Erythroblast (primary cell): Measurements from ENCODE around the gene EIF4E1B.

Experiments
- DNase-seq, 2 experiments: peaks; one replicate each; lab custom pipeline; 2025; lab: John Stamatoyannopoulos, UW
- GATA1 ChIP-seq: IDR thresholded peaks from 2 replicates; pipeline ENCODE4 v1.6.1; 2011; ENCODE audit warnings: low read depth, mild to moderate bottlenecking, control low read depth, low read length, moderate library complexity
- POLR2A ChIP-seq: IDR thresholded peaks from 2 replicates; pipeline ENCODE4 v1.6.1; 2011; ENCODE audit warnings: mild to moderate bottlenecking, low read length

EIF4E1B gene

DNA sequence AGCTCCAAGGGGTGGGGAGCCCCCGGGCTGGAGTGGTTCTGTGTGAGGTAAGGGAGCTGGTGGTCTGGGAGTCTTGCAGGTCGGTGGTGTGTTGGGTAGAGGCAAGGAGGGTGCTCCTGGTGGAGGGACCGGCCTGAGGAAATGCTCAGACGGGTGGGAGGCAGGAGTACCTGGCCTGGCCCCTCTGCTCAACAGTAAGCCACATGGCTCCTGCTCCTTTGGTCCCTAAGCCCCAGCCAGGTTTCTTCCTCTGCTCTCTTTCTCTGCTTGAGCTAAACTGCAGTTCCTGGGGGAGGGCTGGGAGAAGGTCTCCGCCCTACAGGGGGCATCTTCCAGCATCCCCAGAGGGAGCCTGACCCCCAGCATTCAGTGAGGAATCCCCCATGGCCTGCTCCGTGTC lies 34.0 kb downstream of the EIF4E1B start:
- no peak for DNase-seq
- no peak for TF ChIP-seq POLR2A
- TF ChIP-seq GATA1, result no peak

DNA sequence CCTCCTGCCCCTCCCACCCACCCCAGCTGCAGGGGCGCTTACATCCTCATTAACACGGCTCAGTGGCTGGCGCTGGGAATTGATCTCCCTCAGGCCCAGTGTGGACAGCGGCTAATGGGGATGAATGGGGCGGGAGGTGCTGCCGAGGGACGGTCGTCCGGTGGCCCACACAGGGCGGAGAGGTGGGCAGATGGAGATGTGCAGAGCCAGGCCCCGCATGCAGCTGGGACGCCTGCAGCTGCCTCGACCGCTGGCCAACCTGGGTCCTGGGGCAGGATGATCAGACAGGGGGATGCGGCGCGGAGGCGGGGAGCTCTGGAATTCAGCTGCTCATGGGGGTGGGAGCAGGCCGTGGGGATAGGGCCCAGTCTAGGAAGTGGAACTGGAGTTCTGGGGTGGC lies 34.4 kb downstream of the EIF4E1B start:
- DNase-seq, result no peak
- no peak for TF ChIP-seq GATA1
- TF ChIP-seq POLR2A, result no peak

DNA sequence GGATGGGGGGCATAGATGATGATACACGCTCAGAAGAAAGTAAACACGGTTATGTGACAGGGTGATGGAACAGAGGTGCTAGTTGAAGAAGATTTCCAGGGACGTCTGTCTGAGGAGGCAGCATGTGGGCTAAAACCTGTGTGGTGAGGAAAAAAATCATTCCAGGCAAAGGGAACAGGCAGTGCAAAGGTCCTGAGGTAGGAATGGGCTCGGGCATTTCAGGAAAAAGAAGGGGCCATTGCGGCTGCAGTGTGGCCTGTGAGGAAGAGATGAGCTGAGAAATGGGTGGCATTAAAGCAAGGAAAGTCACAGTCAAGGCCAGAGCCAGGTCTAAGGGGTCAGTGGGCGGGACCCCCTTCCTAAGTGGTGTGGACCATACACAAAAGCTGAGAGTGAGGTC lies 35.0 kb downstream of the EIF4E1B start:
- DNase-seq, result no peak
- TF ChIP-seq POLR2A, result no peak
- TF ChIP-seq GATA1, result no peak

DNA sequence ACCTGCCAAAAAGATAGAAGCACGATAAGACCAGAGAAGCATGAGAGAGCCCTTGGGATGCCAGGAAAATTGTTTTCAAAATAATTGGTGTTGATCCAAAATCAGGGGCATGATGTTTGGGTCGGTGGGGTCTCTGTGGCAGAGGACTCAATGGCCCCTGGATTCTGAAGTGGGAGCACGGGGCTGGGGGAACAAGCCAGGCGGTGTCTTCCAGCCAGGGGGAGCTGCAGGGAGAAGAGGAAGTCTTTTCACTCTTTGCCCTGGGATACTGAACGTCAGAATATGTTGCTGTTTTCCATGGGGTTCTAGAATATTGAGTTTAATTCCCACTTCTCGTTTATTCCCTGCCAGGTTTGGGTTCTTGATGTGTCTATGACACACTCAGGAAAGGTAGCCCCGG lies 37.2 kb downstream of the EIF4E1B start:
- DNase-seq, result no peak
- no peak for TF ChIP-seq POLR2A
- TF ChIP-seq GATA1, result no peak

DNA sequence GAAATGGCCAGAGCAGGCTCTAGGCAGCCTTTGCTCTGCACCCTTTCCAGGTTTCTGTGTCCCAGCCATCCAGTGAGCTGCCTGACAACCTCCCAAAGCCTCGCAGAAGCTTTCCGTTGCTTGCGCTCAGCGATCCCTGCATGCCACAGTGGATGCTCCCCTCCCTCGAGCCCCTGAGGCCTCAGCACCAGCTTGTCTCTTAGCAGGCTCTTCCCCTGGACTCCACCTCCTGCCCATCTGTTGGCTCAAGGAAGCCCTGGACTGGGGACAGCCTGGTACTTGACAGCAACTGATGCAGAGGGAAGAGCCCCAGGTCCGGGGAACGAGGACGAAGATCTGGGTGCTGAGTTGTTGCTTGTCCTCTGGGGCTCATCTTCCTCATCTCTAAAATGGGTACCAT lies 40.0 kb downstream of the EIF4E1B start:
- no peak for TF ChIP-seq GATA1
- TF ChIP-seq POLR2A, result no peak

DNA sequence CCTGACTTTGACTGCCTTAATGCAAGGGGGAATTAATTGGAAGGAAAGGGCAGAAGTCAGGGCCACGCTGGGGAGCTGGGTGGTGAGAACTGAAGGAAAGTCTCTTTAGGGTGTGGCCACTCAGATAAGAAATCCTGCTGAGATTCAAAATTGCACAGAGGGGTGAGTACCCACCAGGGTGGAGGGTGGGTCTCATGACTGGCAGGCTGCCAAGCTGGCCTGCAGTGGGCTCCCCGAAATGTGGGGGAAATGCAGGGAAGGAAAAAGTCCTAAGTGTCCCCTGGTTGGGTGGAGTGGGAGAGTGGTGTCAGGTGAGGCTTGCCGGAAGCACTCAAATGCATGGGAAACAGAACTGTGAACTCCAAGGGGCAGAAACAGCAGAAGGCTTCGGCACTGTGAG lies 40.9 kb downstream of the EIF4E1B start:
- no peak for DNase-seq
- no peak for TF ChIP-seq GATA1
- no peak for TF ChIP-seq POLR2A

More for the DNA sequence above, 40.0 kb downstream of the EIF4E1B start:
- no peak for DNase-seq

DNA sequence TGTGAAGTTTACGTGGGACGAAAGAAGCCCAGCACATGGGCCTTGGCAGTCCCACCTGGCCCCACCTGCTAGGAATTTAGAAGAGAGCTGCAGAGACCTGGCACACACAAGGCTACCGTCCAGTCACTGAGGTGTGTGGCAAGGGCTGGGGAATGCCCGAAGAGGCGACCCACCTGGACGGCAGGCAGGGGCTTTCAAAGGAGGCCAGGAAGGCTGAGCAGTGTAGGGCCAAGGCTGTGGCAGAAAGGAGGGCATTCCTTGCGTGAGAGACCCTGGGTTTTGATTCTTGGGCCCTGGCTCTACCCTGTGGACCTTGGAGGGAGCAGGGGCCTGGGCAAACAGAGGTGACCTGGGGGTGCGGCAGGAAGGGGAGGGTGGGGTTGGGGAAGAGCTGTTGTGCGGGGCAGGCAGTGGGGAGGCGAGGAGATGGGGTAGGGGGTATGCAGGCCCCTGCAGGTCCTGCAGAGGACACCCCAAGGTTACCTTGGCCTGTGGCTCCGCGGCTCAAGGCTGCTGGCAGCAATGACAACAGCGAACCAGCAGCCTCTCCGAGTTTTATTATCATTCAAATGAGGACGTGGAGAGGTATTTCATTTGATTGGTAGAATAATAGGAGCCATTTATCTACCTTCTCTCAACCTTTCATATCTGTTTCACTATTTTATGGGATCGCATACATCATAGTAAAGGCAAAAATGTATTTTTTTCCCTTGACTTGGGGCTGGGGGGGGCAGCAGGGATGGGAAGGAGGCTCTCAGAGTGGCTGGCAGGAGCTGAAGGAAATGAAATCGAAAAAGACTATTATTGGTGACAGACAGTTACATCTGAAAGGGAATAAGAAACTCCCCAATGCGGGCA lies 41.6 kb downstream of the EIF4E1B start:
- TF ChIP-seq GATA1 (no peak), POLR2A (no peak)
- no peak for DNase-seq

DNA sequence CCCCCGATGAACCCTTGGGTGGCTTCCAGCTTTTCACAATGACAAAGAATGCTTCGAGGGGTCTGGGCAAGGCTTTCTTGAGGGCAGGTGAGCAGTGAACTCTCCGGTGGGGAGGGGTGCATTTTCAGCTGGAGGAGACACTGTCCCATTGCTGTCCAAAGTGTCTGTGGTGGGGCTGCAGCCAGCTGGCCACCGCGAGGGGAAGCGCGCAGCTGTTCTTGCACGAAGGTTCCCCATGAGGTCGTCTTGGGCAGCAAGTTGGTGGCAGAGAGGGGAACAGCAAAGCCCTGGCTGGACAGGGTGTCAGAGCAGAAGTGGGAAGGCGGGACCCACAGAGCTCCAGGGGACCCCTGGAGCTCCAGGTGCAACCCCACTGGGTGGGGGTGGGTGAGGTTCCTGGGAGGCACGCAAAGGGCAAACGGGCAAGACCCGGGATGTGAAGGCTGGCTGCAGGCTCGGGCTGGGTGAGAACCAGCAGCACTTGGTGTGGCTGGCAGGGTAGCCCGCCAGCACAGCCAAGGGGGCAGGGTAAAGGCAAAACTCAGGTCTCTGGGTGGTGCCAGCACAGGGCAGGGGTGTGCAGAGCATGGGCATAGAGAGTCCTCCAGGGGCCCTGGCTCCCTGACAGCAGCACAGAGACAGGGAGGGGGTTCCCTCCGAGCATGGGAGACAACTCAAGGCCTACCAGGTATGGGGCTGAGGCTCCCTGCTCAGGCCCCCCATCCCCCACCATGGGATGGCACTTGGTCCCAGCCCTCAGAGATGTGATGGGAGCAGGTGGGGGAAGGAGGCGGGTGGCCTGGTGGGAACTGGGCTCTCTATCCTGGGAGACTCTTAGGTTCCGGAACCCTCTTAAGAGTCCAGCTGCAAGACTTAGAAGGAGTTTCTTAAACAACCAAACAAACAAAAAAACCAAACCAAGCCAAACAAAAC lies 43.4 kb downstream of the EIF4E1B start:
- no peak for DNase-seq
- no peak for TF ChIP-seq POLR2A
- TF ChIP-seq GATA1, result no peak

DNA sequence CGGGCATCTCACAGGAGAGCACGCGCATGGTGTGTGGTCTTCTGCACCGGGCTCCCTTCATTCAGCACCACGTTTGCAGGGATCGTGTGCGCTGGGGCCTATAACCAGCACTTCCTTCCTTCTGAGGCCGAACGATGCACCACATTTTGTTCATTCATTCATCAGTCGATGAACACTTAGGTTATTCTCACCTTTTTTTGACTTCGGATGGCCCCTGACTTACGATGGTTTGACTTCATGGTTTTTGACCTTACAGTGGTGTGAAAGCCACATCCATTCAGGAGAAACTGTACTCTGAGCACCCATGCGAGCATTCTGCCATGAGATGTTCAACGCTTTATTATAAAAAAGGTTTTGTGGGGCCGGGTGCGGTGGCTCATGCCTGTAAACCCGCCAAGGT lies 44.3 kb downstream of the EIF4E1B start:
- no peak for TF ChIP-seq POLR2A
- DNase-seq, result no peak

DNA sequence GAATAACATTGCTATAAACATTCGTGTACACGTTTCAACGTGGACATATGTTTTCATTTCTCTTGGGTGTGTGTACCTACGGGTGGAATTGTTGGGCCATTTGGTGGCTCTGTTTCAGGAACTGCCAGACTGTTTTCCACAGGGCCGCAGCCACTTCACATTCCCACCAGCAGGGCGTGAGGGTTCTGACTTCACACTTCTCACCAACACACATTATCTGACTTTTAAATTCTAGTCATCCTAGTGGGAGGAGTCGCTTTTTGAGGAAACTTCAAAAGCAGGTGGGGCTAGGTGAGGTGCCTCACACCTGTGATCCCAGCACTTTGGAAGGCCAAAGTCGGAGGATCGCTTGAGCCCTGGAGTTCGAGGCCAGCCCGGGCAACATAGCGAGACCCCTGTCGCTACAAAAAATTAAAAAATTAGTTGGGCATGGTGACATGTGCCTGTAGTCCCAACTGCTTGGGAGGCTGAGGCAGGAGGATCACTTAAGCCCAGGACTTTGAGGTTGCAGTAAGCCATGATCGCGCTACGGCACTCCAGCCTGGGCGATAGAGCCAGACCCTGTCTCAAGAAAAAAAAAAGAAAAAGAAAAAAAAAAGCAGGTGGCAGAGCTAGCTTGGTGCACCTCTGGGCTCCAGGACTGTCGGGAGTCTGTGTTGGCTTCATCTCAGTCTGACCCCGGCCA lies 45.3 kb downstream of the EIF4E1B start:
- TF ChIP-seq GATA1 (no peak), POLR2A (no peak)
- peak in 1 of 2 experiments; percentile 15 for DNase-seq

DNA sequence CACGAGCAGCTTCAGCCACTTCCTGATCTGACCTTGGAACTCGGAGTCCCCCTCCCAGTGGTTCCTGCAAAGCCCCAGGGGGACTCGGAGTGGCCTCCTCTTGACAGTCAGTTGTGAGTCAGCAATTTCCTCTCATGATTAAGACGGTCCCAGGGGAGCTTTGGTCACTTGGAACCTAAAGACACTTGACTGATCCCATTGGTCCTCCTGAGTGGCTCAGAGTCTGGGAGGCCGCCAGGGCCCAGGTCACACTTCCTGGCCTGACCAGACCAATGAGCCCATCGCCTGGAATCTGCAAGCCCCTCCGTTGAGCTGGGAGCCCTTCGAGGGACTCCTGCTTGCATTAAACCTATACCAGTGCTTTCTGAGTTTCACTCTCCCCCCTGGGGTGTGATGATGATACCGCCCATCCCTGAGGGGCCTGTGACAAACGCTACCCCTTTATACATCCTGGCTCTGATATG lies 45.9 kb downstream of the EIF4E1B start:
- TF ChIP-seq GATA1 (no peak), POLR2A (no peak)
- DNase-seq, result peak in 1 of 2 experiments; percentile 12

DNA sequence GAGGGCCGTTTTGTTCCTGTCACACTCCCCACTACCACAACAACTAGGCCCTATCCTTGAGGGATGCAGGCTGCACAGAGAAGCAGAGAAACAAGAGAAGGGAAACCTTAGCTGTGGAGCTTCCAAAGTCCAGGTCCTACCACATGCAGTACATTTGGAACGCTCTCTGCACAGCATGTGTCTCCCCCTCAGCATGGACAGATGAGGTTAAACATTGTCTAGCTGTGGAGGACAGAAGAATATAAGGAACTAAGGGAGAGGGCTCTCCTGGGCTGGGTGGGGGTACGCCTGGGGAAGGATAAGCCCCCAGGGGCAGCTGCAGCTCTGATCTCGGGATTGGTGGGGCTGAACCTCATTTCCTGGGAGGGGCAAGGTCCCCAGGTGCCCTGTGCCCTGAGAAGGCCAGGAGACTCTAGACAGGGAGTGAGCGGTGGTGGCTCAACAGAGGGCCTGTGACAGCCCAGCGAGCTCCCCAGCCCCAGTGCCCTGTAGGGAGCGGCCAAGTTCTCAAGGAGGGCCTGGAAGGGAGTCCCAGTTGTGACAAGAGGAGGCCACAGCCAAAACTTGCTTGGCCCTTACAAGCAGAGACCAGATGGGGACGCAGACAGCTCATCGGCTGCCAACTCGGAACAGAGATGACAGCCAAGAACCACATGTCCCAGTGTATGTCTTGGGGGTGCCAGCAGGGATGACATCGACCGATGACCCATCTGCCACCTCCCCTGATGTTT lies 46.9 kb downstream of the EIF4E1B start:
- TF ChIP-seq GATA1 (no peak), POLR2A (no peak)
- DNase-seq, result no peak

DNA sequence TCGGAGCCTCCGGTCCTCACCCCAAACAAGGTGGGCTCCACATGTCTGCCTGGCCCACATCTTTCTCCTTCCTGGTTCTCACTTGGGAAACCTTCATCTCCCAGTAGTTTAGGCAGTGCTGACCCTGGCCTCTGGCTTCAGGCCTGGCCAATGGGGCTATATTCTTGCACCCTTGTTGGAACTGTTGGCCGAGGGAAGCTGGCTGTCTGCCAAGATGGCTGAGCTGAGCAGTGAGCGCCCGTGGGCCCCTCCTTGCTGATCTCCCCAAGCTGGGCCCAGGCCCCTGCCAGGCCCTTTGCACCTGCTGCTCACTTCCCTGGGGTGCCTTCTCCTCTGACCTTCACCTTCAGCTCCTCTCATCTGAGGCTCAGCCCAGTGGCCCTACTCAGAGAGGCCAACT lies 48.1 kb downstream of the EIF4E1B start:
- TF ChIP-seq POLR2A (no peak), GATA1 (no peak)
- DNase-seq, result no peak

DNA sequence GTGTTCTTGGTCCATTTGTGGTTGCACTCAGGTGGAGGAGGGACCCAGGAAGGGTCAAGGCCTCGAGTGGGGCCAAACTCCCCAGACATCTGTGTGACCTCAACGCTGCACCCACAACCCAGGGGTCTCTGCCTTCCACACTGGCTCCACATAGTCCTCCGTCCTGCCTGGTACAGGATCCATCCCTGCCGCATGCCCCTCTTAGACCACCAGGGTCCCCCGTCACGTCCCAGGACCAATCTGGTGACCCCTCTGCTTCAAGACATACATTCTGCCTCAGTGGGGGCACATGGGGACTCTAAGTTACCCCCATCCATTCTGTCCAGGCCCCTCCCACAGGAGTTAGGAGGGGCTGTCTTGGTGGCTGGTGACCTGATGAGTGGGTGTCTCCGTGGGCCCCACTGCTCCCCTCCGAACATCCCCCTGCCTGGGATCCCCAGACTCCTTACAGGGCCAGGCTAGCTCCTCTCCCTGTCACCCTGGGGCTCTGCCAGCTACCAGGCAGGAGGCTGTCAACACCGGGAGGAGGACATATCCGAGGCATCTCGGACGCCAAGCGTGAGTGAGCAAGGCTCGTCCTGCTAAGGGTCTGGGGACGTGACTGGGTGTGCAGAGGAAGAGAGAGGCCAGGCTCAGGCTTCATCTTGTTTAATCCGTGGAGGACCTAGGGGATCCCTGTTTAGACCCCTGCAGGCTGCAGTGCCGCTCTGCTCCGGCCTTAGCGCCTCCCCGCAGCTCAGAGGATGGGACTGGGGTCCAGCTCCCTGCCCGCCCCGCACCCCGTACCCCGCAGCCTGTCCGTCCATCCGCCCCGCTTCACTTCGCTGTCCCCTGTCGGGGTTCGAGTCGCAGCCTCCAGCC lies 49.1 kb downstream of the EIF4E1B start:
- no peak for DNase-seq
- TF ChIP-seq POLR2A, result no peak
- no peak for TF ChIP-seq GATA1
